HS-5 (cell line): ENCODE data around the gene TARS2.

Experiments used
- DNase-seq: peaks from one replicate; pipeline ENCODE4 v3.0.0-alpha.2; 2012; ENCODE audit warnings: low read depth

The TARS2 gene

GRCh38 chr1:150507912-150508864 is 21.0 kb downstream of the TARS2 start, which contains the start of gene ECM1:
Gene ECM1 (plus strand): TSS chr1:150508109. CDS start chr1:150508210, 101 bp downstream.
- DNase-seq, result peak; percentile 71

DNA sequence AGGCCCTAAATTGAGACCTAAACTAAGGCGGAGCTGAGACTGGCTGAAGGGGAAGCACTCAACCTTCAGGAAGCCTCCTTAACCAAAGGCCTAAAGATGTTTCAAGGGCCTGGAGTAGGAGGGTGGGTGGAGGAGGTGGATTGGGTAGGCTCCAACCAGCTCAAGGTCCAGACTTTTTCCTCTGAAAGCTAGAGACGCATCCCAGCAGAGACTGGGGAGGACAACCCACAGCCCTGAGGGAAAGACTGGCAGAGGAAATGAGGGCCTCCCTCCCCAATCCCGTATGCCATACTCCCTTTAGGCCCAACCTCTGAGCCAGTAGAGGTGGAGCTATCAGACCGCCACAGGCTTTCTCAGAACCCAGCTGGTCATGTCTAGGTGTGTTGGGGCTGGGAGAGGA is 21.8 kb downstream of the TARS2 start:
- DNase-seq, result no peak

- DNase-seq, result no peak
Measured at GRCh38 chr1:150511551-150511950, 24.3 kb downstream of the TARS2 start.

DNA sequence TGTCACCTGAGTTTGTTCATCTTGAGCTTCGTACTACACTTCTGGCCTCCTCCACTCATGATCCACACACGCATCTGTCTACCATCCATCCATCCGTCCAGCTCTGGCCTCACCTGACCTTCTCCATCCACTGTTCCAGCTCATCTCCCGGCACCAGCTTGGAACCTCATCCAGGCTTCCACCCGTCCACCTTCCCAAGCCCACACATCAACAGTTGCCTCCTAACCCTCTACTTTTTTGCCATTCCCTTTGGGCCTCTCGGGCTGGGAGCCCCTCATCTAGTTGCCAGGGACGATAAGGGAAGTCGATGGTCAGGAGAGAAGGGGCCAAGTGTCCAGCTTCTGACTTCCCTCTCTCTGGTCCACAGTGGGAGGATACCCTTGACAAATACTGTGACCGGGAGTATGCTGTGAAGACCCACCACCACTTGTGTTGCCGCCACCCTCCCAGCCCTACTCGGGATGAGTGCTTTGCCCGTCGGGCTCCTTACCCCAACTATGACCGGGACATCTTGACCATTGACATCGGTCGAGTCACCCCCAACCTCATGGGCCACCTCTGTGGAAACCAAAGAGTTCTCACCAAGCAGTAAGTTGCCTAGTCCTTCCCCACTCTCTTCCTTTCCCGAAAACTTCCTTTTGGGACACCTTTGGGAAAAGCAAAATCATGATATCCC is 24.9 kb downstream of the TARS2 start:
- no peak for DNase-seq

GRCh38 chr1:150512846-150513245 is 25.6 kb downstream of the TARS2 start:
- DNase-seq, result no peak

GRCh38 chr1:150513351-150513791 is 26.2 kb downstream of the TARS2 start:
- no peak for DNase-seq

DNA sequence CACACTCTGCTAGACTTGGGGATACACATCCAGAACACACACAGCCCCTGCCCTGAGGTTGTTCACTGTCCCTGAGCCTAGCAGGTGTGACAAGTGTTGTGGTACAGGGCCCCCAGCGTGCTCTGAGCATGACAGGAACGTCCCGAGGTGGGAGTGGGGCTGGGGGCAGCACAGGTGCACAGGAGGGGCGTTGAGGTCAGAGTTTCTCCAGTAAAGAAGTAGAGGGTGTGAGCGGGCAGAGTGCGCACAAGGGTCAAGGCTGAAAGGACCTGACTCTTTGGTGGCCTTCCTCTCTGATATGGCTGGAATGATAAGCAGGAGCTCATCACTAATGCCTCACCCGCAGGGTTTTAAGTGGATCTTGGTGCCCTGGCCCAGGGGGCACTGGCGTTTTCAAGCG is 27.0 kb downstream of the TARS2 start:
- DNase-seq, result no peak

DNA sequence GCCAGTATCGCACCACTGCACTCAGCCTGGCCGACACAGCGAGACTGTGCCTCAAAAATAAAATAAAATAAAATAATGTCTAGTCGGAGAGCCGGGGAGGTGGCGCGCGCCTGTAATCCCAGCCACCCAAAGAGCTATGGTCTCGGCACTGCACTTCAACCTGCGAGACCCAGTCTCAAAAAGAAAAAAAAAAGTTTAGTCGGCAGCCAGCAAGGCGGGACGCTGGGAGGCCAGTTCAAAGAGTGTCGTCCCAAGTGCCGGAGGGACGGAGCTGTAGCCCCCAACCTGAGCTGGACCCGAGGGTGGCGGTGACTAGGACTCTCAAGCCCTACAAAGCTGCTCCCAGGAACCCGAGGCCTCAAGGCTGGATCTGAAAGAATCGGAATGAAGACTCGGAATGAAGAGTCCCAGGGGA is 27.7 kb downstream of the TARS2 start:
- DNase-seq, result no peak

DNA sequence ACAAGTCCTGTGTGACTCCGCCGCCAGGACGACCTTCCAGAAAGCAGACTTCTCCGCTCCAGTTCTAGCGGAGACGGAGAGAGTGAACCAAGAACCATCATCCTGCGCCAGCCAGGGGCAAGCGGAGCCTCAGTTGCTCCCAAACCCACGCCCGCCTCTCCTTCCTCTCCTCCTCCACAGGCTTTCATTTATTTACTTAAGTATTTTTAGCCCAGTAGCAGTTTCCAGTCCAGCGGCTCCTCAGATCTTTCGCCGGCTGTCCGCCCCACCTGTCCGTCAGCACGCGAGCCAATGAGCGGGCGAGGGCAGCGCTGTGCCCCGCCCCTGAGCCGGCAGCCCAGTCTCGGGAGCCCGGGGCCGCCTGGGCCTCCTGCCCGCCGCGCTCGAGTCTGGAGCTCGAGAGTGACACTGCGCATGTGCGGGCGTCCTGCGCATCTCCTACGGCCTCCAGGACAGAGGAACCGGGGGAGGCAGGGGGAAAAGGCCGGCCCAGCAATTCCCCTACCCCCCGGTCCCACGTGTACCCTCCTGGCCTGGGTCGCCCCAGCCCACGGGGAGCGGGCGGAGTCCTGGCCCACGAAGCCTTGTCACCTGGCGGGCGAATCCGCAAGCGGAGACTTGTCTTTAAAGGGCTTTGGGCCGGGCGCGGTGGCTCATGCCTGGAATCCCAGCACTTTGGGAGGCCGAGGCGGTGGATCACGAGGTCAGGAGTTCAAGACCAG is 28.3 kb downstream of the TARS2 start, which contains the start of gene FALEC:
FALEC (plus strand) TSS at position 425 of the 722 bp plus-strand sequence.
- DNase-seq, result peak; percentile 70

DNA sequence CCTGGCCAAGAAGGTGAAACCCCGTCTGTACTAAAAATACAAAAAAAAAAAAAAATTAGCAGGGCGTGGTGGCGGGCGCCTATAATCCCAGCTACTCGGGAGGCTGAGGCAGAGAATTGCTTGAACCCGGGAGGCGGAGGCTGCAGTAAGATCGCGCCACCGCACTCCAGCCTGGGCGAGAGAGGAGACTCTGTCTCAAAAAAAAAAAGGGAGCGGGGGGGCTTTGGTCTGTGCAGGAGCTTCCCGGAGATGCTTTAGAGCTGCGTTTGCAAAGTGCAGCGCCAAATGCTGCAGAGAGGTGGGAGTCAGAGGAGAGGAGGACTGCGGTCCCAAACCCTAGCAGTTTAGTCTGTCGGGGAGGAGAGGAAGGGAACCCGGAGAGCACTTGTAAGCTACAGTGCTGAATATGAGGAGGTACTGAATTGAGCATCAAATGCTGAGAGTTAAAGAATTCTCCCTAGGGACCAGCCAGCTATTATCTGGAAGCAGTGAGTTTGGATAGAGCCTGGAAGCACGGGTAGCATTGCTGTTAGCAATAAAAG is 28.9 kb downstream of the TARS2 start:
- DNase-seq, result no peak

GRCh38 chr1:150516616-150517015 is 29.4 kb downstream of the TARS2 start:
- DNase-seq, result no peak

- no peak for DNase-seq
Measured at GRCh38 chr1:150521196-150521968, 34.2 kb downstream of the TARS2 start.

DNA sequence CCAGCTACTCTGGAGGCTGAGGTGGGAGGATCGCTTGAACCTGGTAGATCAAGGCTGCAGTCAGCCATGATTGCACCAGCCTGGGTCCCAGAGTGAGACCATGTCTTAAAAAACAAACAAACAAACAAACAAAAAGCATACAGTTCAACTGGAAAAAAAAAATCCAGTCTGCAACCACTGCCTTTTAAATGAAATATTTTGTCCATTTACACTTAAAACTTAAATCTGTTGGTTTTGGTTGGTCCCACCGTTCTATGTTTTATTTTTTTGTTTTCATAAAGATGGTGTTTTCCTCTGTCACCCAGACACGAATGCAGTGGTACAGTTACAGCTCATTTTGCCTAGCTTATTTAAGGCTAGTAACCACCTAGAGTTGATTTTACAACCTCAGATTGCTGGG is 38.1 kb downstream of the TARS2 start:
- DNase-seq, result no peak

DNA sequence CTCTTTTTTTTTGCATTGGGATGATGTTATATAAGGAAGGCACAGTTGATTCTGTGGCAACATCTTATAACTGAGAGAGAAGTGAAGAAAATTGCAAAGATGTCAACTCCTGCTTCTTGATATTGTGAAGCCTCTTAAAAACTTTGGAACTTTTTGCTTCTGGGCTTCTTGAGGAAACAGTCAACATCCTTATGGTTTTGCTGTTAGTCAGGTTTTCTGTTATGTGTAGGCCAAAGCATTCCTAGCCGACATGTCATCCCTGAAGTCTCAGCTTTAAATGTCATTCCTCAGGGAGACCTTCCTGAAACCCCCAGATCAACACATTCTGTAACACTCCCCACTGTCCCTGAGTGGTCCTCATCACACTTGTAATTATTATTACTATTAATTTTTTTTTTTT is 41.0 kb downstream of the TARS2 start:
- DNase-seq, result no peak

DNA sequence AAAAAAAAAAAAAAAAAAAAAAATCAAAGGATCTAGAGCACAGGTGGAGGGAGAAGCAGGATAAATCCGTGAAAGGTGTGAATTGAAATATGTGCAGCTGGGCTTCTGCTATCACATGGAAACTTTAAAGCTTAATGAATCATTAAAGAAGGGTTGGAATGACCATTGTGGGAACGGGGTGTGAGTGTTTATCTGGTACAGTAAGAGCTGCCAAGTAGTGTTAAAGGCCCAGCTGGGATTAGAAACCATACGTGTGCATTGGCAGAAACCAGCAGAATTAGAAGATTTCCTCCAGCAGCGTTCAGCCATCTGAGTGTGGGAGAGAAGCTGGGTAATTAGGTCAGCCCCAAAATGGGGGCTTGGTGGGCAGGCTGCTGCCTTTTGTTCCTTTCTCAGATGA is 41.8 kb downstream of the TARS2 start:
- DNase-seq, result no peak

GRCh38 chr1:150530491-150531159 is 43.4 kb downstream of the TARS2 start:
- no peak for DNase-seq

DNA sequence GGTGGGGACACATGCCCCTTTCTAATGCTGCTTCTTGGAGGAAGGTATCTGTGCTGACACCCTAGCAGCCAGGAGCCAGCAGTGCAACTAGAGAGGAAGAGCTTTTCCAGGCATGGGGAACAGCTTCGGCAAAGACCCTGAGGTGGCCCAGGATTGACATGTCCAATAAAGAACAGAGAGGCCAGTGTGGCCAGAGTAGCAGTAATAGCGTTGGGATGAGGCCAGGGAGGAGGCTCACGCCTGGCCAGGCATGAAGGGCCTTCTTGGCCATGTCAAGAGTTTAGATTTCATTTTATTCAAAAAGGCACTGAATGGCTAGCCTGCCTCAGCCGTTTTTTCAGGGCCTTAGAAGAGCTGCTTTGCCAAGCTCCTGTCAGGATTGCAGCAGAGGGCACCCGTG is 45.6 kb downstream of the TARS2 start:
- no peak for DNase-seq

GRCh38 chr1:150534002-150534401 is 46.8 kb downstream of the TARS2 start:
- DNase-seq, result no peak

DNA sequence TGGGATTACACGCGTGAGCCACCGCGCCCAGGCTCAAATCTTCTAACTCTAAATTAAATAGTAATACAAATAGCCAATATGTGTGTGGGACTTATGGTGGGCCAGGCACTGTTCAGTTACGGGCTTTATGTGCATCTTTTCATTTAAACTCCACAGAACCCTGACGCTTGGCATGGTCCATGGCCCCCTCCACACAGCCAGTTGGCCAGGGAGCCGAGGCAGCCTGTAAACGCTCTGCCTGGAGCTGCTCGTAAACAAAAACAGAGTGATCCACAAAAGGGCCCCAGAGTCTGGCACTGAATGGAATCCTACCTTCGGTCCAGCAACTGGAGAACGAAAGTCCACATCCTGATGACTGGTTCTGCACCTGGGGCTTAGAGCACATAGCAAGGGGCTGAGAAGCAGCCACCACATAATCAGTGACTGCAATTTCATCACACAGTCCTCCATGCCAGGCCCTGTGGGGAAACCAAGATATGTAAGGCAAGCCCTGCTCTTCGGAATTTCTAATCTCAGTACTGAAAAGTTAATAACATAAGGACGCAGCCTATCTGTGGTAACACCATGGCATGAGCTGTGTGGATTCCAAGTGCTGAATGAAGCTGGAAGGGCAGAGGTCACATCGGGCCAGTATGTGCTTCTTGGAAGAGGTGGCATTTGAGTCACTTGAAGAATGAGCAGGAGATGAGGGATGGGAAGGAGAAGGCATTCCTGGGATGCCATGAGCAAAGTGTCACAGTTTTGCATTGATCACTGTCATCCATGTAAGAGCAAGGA is 48.5 kb downstream of the TARS2 start:
- peak; percentile 83 for DNase-seq
